HUES6 (cell line): ENCODE results near the gene SCN4A.

Experiments used
- H3K27ac ChIP-seq: 2 replicates; pipeline ENCODE4 v1.7.0; 2013; ENCODE audit warnings: low read depth, mild to moderate bottlenecking, low read length, inconsistent platforms
- H3K27me3 ChIP-seq: 2 replicates; pipeline ENCODE4 v1.6.1; 2013; ENCODE audit warnings: low read length; ENCODE audit not compliant: control insufficient read depth, insufficient read depth
- H3K36me3 ChIP-seq: 2 replicates; pipeline ENCODE4 v1.6.1; 2013; ENCODE audit warnings: low read length; ENCODE audit not compliant: control insufficient read depth, insufficient read depth
- H3K4me1 ChIP-seq: 2 replicates; pipeline ENCODE4 v1.6.1; 2013; ENCODE audit warnings: low read length; ENCODE audit not compliant: control insufficient read depth, insufficient read depth
- H3K4me3 ChIP-seq: 2 replicates; pipeline ENCODE4 v1.5.1; 2013; ENCODE audit warnings: low read depth, low read length
- H3K9ac ChIP-seq: one replicate; pipeline ENCODE4 v1.6.1; 2013; ENCODE audit warnings: mild to moderate bottlenecking, low read length
- H3K9me3 ChIP-seq: 2 replicates; pipeline ENCODE4 v1.6.1; 2013; ENCODE audit warnings: low read depth, low read length; ENCODE audit not compliant: control insufficient read depth, insufficient read depth

The SCN4A gene

DNA sequence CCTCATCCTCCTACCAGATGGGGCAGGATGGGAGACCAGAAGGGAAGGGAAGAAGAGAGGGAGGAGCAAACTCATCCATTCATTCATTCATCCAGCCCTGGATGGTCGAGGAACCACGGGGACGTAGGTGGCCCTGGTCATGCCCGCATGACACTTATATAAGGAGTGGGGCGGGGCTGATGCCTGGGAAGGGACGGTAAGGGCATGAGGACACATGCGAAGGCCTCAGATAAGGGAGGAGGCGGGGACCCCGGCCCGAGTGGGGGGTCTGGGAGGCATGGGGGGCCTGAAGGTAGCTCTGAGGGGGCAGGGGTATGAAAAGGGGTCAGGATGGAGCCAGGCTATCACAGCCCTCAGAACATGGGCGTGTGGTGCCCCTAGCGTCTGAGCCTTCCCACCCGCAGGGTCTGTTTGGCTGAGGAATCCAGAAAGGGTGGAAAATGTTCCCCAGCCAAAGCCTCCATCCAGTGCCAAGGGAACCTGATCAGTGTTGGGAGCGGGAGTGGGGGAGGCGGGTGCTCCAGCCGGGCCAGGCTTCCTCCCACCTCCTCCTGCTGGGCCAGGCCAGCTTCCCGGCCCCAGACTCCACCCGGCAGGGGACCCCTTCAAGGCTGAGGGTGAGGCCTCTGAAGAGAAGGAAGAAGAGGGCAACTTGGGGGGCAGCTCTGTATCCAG is 23.0 kb downstream of the SCN4A start:
- H3K36me3 ChIP-seq = no peaks in the 10 kb centered on the region
- no peaks in the 10 kb centered on the region for H3K9me3 ChIP-seq
- no peak overlapping the region for H3K4me3 ChIP-seq
- no peak overlapping the region for H3K27ac ChIP-seq
- H3K4me1 ChIP-seq = peaks cover 4% of the 10 kb centered on the region
- no peaks in the 10 kb centered on the region for H3K27me3 ChIP-seq
- no peak overlapping the region for H3K9ac ChIP-seq

DNA sequence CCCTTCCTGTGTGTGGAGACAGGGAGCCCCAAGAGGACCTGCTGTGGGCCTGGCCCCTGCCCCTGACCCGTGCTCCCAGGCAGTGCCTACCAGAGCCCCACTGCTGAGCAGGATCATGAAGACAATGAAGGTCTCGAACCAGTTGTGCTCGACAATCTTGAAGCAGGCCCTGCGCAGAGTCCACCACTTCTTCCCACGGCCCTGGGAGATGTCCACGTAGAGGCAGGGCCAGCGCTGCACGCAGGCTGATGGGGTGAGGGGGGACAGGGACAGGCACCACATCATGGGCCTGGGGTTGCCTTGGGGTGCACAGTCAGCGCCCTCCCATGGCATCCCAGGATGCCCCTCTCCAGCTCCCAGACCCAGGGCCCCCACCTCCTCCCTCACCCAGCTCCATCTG is 24.2 kb downstream of the SCN4A start:
- Histone ChIP-seq H3K27me3 (no peaks in the 10 kb centered on the region), H3K36me3 (no peaks in the 10 kb centered on the region), H3K27ac (no peak overlapping the region), H3K4me3 (no peak overlapping the region), H3K9me3 (no peaks in the 10 kb centered on the region), H3K4me1 (peaks cover 4% of the 10 kb centered on the region), H3K9ac (no peak overlapping the region)

DNA sequence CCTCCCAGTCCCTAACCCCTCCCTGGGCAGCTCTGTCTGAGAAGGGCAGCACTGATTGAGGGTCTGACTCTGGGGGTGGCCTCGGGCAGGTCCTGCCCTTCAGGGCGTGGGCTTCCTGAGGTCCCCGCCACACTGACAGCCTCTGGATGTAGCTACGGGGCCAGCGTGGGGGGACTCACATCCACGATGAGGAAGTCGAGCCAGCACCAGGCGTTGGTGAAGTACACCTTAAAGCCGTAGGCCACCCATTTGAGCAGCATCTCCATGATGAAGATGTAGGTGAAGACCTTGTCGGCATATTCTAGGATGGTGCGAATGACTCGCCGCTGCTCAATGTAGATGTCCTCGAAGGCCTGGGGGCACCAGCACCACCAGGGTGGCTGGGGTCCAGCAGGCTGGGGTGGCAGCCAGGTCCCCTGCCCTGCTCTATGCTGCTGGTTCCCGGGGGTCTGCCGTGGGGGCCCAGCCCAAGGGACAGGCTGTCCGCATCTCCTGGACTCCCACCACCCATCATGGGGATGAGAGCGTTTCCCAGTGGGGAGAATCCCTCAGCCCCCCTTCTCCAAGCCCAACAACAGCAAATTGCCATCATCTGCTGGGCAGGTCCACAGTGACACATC is 24.9 kb downstream of the SCN4A start:
- no peak overlapping the region for H3K4me3 ChIP-seq
- peaks cover 1% of the 10 kb centered on the region for H3K36me3 ChIP-seq
- no peaks in the 10 kb centered on the region for H3K27me3 ChIP-seq
- H3K4me1 ChIP-seq = peaks cover 4% of the 10 kb centered on the region
- H3K27ac ChIP-seq = no peak overlapping the region
- no peak overlapping the region for H3K9ac ChIP-seq
- no peaks in the 10 kb centered on the region for H3K9me3 ChIP-seq

DNA sequence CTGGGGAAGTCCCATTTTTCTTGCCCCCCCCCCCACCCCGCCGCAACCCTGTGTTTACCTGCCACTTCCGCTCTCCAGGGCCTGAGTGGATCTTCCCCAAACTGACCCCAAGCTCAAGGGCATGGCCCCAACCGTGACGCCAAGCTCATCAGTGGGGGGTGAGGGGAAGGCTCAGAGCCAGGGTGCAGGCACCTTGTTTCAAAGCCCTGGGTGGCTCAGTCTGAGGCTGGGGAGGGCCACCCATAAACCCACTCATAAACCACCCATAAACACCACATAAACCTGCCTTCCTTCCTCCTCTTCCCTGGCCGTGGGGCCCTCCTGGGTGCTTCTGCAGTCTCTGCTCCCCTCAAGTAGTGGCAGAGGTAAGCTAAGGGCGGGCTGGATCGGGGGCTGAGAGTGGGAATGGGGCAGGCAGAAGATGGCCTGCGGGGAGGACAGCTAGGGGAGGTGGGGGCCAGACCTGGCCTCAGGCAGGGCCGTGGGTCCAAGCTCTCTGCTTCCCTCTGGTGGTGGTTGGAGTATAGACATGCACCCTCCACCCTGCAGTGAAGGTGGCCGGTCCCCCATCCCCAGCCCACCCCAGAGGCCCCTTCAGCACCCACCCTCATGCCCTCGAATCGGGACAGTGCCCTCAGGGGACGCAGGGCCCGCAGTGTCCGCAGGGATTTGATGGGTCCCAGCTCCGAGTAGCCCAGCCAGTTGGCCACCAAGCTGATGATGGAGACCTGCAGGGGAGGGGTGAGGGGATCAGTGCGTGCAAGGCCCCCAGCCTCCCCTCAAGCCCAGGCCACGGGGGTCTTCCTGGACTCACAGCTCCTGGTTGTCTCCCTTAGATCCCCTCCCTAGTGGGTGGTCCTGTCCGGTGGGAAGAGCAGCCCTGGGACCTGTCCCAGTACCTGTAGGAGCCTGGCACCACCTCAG is 26.0 kb downstream of the SCN4A start:
- Histone ChIP-seq H3K4me3 (no peak overlapping the region), H3K27ac (no peak overlapping the region), H3K27me3 (no peaks in the 10 kb centered on the region), H3K9me3 (no peaks in the 10 kb centered on the region), H3K4me1 (peaks cover 4% of the 10 kb centered on the region), H3K36me3 (peaks cover 10% of the 10 kb centered on the region), H3K9ac (no peak overlapping the region)

DNA sequence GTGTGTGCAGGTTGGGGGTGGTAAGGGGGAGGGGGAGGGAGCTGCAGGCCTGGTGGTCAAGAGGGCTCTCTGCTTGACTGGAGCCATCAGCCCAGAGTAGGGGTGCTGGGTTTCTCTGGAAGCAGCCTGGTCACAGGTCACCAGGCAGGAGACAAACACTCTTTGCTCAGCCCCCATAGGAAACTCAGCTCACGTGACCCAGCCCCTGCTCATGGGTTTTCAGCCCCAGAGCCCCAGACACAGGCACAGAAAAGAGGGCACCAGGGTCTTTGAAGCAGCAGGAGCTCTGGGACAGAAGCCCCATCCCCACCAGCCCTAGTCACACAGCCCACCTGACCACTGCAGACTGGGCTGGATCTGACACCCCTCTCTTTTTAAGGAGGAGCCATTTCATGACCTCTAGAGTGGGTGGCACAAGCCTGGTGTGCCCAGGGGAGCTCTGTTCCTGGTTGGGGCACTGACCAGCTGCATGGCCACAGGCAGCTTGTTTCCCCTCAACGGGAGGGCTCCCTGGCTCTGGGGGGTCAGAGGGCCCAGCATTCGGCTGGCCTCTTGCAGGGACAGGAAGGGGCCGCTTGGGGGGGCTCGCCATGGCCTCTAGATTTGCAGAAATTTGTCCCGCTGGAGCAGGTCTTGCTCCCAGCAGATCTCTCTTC is 26.8 kb downstream of the SCN4A start:
- Histone ChIP-seq H3K27ac (no peak overlapping the region), H3K4me1 (peaks cover 4% of the 10 kb centered on the region), H3K36me3 (peaks cover 14% of the 10 kb centered on the region), H3K9ac (no peak overlapping the region), H3K9me3 (no peaks in the 10 kb centered on the region), H3K4me3 (no peak overlapping the region), H3K27me3 (no peaks in the 10 kb centered on the region)

DNA sequence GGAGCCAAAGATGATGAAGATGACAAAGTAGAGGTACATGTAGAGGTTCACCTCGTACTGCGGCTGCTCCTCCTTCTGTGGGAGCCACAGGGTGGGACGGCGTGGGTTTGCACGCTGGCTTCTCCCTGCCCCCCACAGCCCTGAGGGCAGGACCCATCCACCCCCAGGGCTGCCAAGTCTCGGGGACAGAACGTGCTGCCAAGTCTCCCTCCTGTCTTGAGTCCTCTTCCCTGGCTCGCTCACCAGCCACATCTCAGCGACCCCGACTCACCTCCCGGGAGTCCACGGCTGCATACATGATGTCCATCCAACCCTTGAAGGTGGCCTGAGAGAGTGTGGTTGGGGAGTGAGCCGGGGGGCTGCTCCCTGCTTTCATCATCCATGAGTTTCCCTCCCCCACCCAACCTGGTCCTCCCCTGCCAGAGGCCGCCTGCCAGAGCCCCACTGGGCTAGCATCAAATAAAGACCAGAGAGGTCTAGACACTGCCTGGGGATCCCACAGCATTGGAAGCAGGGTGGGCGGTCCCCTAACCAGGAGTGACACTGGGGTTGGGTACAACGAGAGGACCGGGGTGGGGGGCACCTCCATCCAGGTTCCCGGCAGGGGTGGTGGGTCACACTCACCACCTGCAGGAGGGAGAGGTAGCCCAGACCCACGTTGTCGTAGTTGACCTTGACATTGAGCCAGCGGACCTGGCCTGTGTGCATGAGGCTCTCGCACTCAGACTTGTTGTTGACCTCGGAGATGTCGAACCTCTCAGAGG is 27.8 kb downstream of the SCN4A start:
- peaks cover 4% of the 10 kb centered on the region for H3K4me1 ChIP-seq
- no peak overlapping the region for H3K27ac ChIP-seq
- H3K9ac ChIP-seq = no peak overlapping the region
- H3K4me3 ChIP-seq = no peak overlapping the region
- H3K9me3 ChIP-seq = no peaks in the 10 kb centered on the region
- no peaks in the 10 kb centered on the region for H3K27me3 ChIP-seq
- H3K36me3 ChIP-seq = peaks cover 14% of the 10 kb centered on the region

DNA sequence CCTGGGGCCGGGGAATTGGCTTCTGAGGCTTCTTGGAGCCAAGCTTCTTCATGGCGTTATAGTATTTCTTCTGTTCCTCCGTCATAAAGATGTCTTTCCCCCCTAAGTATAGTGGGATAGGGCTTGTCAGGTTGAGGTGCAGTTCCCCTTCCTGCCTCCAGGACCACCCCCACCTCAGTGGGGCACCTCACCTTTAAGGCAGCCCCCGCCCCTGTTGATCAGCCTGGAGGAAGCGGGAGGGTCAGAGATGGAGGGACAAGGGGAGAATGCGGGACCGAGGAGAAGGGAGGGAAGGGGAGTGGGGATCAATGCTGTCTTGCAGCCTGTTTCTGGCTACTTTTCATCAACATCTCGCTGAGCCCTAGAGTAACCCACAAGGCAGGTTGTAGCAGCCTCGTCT is 29.0 kb downstream of the SCN4A start:
- Histone ChIP-seq H3K27me3 (no peaks in the 10 kb centered on the region), H3K4me1 (peaks cover 4% of the 10 kb centered on the region), H3K27ac (no peak overlapping the region), H3K4me3 (no peak overlapping the region), H3K36me3 (peaks cover 14% of the 10 kb centered on the region), H3K9me3 (no peaks in the 10 kb centered on the region), H3K9ac (no peak overlapping the region)

DNA sequence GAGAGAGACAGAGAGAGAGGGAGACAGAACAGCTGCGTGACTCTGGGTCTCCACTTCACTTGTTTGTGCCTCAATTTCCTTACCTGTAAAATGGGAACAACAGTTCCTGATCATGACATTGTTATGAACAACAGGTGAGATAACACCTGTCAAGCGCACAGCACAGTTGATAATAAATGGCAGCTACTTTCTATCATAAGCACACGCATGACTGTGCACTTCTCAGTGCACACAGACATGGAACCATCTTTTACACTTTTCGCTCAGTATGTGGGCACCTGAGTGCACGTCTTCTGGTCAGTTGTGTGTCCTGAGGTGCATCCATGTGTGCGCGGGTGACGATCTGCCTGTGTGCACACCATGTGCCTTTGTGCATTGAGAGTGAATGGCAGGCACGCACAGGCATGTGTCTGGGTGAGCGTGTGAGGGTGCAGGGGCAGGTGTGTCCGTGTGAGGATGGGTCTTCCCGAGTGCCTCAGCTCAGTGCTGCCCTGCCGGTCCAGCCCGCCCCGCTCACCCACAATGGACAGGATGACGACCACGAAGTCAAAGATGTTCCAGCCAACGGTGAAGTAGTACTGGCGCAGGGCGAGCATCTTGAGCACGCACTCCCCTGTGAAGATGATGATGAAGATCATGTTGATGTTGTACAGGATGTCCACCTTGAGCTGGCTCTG is 30.3 kb downstream of the SCN4A start:
- peaks cover 14% of the 10 kb centered on the region for H3K36me3 ChIP-seq
- no peak overlapping the region for H3K4me3 ChIP-seq
- no peak overlapping the region for H3K27ac ChIP-seq
- no peak overlapping the region for H3K9ac ChIP-seq
- H3K4me1 ChIP-seq = peaks cover 4% of the 10 kb centered on the region
- H3K27me3 ChIP-seq = no peaks in the 10 kb centered on the region
- no peaks in the 10 kb centered on the region for H3K9me3 ChIP-seq

DNA sequence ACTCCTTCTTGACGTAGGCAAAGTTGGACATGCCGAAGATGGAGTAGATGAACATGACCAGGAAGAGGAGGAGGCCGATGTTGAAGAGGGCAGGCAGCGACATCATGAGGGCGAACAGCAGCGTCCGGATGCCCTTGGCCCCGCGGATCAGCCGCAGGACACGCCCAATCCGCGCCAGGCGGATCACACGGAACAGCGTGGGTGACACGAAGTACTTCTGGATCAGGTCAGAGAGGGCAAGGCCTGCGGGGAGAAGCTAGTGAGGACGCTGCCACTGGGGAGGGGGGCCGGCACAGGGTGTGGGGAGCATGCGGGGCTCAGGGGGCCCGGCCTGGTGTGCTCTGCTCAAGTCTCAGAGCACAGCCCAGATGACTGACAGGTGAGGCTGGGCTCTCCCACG is 31.0 kb downstream of the SCN4A start:
- Histone ChIP-seq H3K9me3 (no peaks in the 10 kb centered on the region), H3K27ac (no peak overlapping the region), H3K4me3 (no peak overlapping the region), H3K36me3 (peaks cover 14% of the 10 kb centered on the region), H3K4me1 (peaks cover 4% of the 10 kb centered on the region), H3K9ac (no peak overlapping the region), H3K27me3 (no peaks in the 10 kb centered on the region)

DNA sequence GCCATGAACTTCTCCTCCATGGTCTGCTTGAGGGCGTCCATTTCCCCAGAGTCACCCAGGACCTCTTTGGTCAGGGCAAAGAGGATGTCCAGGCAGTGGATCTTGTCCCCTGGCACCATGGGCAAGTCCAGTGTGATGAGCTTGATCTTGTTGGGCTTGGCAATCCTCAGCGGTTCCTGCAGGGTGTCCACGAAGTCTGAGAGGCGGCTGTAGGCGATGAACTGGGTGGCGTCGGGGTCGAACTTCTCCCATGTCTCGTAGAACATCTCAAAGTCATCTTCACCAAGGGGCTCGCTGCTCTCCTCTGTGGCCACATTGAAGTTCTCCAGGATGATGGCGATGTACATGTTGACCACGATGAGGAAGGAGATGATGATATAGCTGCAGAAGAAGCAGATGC is 31.6 kb downstream of the SCN4A start:
- H3K27ac ChIP-seq = no peak overlapping the region
- no peaks in the 10 kb centered on the region for H3K9me3 ChIP-seq
- no peaks in the 10 kb centered on the region for H3K27me3 ChIP-seq
- no peak overlapping the region for H3K9ac ChIP-seq
- H3K4me1 ChIP-seq = no peaks in the 10 kb centered on the region; the same call in 1 of the 2 replicates
- no peak overlapping the region for H3K4me3 ChIP-seq
- peaks cover 14% of the 10 kb centered on the region for H3K36me3 ChIP-seq
